HG03135 (cell line): ENCODE measurements around the gene IL25.
"Not testable (repeated sequence)": the region's sequence is repeated elsewhere in the genome, so short reads cannot be mapped to it uniquely, and the experiment has no call there.

Experiments used
- ATAC-seq: cut with Tn5 transposase; IDR thresholded peaks from one replicate; pipeline ENCODE4 v1.9.1; 2021; ENCODE audit warnings: mild to moderate bottlenecking, moderate library complexity; ENCODE audit not compliant: unreplicated experiment

Gene IL25

DNA sequence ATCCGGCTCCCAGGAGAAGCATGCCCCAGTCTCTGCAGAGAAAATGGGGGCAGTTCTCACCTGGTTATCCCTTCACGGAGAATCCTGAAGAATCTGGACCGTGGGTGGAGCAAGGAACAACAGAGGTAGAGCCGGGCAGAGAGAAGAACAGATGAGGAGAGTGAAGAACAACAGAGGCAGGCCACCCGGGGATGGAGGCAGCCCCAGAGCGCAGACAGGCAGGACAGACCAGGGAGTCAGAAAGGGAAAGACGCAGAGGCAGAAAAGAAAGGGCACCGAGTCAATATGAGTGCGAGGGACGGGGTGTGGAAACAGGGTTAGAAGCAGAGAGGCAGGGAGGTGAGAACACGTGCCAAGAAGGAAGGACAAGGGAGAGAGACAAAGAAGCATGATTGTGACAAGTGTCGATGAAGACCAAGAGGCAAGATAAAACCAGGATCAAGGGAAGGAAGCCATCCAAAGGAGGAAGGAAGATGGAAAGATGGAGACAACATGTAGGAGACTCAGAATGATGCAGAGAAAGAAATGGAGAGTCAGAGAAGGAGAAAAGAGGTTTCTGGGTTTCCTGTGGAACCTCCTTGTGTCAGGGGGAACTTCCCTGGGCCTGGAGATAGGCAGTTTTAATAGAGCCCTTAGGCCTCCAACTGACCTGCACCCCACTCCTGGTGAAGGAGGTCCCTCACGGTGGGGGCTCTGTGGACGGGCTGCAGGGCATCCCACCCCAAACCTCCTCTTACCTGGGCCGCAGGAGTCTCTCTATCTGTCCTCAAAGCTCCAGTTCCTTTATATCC is 35.1 kb downstream of the IL25 start, which contains the start of gene MYH6:
TSS of gene MYH6 (minus strand) at position 758 of the 791 bp plus-strand sequence. CDS start 1,050 bp downstream, outside the sequence.
- ATAC-seq = no peak

DNA sequence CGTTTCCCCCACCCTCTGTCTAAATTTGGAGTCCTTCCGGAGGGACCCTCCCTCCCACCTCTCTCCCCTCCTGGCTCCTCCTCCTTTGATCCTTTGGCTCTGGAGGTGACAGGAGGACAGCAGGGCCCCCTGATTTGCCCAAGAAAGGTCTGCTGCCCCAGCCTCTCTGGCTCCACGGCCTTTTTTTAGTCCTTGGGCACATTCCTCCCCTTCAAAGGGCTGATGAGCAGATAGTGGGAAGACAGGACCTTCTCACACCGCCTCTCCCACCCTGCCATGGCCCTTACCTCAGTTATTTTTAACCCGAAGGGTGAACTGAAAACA is 35.7 kb downstream of the IL25 start:
- ATAC-seq = no peak

DNA sequence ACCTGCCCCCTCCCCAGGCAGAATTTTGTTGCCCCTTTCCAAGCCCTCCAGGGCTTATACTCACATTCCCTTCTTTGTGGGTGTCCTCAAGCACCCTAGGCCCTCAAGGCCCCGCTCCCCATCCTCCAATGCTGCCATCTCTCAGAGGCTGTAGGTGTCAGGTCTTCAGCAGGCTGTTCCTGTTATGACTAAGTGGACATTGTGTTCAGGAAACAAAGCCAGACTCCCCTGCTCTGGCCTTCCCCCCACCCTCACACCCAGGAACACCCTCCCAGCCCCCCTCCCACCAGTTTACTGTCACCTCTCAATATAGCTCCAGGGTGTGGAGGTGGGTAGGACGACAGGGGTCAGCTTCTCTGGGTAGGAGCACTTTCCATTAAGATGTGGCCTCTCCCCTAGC is 36.9 kb downstream of the IL25 start:
- no peak for ATAC-seq

DNA sequence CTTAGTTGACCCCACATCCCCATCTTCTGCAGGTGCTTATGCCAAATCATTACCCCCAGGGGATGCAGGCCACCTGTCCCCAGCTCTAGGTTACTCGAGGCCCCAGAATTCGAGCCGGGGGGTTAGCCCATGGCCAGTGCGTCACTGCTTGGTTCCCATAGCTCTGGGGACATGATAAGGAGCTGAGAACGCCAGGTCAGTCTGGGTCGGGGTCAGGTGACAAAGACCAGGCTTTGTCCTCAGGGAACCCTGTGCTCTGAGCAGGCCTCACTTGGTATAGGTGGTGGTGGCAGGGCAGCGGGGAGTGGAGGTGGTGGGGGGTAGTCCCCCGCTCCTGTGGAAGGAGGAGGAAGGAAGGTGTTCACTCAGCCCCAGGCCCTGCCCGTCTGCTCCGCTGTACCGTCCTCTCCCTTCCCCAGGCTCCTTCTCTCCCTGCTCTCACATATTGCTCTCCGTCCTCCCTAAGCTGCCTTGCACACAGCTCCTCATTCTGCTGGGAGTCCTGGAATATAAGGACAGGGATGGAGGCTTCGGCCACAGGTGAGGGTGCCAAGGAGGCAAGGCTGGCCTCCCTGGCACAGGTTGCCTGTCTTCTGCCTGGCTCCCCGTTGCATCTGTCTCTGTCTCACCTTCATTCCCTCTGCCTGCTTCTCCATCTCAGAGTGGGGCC is 37.5 kb downstream of the IL25 start:
- ATAC-seq = no peak

DNA sequence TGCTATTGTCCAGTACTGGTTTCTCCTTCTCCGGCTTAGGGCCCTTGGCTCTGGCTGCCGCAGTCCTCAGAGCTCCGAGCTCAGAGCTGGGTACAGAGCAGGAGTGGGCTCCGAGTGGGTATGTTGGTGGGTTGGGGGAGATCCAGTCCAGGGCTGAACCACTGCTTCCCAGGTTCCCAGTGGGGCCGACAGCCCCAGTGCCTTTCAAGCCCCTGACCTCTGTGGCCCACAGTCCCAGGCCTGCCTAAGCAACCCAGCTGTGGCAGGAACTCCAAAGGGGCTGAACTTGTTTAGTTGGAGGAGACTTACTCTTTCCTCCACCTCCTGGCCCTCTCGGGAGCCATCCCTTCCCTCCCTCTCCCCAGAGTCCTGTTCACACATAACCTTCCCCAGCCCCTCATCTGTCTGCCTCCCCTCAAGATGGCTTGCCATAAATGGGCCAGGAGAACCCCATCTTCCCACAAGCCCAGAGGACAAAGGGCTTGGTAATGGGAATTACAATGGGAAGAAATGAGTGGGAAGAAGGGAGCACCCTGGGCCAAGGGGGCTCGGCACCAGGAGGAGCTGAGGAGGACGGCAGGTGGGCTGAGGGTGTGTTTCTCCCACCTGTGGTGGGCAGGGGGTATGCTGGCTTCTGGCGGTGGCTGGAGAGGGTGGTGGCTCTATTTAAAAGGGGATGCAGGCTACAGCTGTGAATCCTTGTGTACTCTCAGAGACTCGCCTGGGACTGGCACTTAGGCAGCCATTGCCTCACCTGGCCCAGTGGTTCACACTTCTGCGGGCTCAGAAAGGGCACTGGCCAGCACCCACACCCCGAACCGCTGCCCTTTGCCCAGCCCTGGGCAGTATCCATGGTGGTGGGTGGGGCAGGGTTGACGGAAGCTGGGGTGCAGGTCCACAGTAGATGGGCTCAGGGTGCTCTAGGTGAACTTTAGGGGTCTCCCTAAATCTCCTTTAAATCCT is 39.2 kb downstream of the IL25 start:
- ATAC-seq = no peak

DNA sequence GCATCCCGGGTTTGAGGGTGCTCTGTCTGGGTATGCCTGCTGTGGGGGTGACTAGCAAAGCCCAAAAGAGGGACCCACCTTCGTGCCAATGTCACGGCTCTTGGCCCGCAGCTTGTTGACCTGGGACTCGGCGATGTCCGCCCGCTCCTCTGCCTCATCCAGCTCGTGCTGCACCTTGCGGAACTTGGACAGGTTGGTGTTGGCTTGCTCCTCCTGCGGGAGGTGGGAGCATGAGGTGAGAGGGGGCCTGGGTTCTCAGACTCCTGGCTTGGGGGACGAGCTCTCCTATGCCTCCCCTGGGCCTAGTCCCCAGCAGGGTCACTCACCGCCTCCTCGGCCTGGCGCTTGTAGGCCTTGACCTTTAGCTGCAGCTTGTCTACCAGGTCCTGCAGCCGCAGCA is 41.1 kb downstream of the IL25 start:
- no peak for ATAC-seq

DNA sequence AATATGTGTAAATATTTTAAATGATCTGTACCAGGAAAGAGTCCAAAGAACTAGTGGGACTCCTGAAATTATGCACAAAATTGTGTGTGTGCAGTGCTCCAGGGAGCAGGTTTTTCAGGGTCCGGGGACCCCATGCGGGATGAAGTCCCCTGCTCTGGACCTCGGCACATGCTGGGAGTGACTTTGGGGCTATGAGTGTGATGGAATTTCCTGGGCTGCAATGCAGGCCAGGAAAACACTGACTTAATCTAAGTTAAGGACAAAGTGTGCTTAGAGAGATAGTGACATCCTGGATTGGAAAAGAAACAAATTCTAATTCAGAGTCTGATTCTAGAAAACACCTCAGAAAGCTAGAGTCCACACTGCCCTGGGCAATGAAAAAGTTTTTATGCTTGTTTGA is 41.6 kb downstream of the IL25 start:
- ATAC-seq = no peak

DNA sequence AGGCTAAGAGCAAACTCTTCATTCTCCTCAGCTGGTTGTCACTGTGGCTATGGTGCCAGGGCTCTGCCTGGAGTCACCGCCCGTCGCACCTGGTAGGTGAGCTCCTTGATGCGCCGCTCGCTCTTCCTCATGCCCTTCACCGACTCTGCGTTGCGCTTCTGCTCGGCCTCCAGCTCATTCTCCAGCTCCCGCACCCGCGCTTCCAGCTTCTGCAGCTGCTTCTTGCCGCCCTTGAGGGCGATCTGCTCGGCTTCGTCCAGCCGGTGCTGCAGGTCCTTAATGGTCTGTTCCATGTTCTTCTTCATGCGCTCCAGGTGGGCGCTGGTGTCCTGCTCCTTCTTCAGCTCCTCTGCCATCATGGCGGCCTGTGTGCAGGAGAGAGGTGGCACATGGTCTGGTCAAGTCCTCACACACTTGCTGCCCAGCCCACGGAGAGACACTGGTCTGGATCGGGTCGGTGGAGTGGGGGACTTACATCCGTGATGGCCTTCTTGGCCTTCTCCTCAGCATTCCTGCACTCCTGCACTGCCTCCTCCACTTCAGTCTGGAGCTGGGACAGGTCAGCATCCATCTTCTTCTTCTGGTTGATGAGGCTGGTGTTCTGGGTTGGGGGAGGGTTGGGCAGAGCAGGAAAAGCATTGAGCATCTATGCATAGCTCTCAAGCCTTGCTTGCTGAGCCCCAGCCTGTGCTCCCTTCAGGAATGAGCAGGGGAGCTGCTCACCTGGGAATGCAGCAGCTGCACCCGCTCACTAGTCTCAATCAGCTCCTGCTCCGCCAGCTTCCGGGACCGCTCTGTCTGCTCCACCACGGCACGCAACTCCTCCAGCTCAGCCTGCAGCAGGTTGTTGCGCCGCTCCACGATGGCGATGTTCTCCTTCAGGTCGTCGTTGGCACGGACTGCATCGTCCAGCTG is 42.6 kb downstream of the IL25 start:
- ATAC-seq = no peak

DNA sequence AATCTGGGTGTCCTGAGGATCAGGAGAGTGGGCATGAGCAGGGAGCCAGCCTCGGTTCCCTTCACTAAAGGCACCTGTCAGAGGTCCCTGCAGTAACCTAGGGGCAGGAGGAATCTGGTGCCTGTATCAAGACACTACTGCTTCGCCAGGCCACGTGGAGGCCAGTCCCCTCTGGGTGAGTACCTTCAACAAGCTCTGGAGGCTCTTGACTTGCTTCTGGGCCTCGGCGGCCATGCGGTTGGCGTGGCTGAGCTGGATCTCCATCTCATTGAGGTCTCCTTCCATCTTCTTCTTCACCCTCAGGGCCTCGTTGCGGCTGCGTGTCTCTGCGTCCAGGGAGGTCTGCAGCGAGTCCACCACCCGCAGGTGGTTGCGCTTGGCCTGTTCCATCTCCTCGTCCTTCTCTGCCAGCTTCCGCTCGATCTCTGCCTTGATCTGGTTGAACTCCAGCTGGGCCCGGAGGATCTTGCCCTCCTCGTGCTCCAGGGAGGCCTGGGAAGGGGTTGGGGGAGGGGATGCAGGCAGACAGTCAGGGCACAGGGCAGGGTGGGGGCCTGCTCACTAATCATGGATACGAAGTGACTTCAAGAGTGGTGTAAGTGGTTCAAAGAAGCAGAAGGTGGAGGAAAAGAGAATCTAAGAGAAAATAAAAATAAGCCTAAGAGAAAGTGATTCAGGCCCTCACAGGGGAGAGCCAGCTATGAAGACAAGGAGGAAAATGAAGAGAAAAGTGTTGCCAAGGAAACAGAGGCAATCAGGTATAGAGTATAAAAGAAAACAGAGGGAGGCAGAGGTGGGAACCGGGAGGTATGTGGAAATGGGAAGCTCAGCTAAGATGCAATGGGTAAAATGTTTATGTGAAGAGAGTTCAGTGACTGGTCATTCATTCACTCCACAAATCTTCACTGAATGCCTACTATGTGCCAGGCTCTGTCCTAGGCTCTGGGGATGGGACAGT is 43.5 kb downstream of the IL25 start:
- ATAC-seq = no peak

DNA sequence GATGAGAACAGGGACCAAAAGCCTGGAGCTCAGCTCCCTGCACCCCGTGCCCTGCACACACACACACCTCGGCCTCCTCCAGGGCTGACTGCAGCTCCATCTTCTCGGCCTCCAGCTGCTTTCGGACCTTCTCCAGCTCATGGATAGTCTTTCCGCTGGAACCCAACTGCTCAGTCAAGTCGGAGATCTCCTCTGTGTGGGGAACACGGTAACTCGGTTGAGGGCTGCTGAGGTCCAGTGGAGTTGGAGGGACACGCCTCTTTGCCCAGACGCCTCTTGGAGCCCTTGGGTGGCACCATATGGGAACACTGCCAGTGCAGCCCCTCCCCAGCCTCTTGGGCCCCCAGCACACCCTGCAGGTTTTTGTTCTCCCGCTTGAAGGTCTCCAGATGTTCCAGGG is 44.2 kb downstream of the IL25 start:
- ATAC-seq = no peak

DNA sequence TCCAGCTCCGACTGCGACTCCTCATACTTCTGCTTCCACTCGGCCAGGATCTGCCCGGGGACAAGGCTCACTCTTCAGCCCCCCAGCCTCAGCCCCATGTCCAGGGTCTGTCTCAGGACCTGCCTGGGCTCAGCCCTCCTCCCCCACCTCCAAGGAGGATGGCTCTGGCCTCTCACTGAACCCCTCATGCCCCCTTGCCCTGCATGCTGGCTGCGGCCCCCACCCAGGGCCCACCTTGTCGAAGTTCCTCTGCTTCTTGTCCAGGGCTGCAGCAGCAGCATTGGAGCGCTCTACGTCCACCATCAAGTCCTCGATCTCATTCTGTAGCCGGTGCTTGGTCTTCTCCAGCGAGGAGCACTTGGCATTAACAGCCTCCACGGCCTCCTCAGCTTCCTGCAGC is 44.7 kb downstream of the IL25 start:
- ATAC-seq = not testable (repeated sequence)

DNA sequence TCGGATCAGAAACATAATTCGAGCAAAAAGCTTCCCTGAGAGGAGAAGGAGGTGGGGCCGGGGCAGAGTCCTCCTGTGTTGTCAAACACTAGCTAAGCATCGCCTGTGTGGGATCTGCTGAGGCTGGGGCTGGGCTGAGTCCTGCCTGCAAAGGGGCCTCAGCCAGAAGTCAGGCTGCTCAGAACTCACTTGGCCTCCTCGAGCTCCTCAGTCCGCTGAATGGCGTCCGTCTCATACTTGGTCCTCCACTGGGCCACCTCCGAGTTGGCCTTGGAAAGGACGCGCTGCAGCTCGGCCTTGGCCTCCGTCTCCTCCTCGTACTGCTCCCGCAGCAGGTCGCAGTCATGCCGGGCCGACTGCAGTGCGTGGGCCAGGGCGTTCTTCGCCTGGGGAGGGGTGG is 45.4 kb downstream of the IL25 start:
- ATAC-seq = no peak

DNA sequence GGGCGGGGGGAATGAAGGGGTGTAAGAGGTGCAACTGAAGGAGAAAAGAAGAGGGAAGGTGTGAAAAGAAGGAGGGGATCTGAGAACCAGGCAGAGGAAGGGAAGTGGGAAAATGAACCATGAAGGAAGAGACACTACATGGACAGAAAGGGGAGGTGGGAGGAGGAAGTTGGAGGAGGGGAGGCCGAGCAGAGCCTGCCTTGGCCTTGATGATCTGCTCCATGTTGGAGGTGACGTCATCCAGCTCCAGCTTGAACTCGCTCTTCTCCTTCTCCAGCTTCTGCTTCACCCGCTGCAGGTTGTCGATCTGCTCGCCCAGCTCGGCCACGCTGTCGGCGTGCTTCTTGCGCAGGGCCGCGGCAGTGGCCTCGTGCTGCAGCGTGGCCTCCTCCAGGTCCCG is 47.0 kb downstream of the IL25 start:
- not testable (repeated sequence) for ATAC-seq

DNA sequence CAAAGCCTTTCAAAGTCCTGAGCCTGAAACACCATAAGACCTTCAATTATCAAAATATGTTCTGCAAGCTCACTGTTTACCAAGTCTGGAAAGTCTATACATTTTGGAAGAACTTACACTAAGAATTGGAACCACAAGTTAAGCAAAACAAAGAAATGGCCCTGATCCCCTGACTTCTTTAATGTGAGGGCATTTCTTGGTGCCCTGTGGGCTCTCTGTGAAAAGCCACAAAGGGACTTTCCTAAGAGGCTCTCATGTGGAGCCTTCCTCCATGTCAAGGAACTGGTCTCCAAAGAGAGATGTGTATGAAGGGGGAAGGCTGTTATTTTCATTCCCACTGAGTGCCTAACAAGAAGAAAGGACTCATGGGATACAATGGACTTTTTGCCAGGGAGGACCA is 49.0 kb downstream of the IL25 start:
- no peak for ATAC-seq

DNA sequence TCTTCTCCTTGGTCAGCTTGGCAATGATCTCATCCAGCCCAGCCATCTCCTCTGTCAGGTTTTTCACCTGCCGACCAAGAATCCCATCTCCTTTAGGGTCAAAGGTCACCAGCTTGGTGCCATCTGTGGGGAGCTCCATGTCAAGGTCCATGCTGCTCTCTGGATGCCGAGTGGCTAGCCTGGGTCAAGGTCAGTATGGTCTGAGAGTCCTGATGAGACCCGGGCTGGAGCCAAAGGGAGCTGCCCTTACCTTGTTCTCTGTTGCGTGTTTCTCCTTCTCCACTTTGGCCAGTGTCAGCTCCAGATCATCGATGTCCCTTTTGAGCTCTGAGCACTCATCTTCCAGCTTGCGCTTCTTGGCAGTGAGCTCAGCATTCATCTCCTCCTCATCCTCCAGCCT is 51.0 kb downstream of the IL25 start:
- ATAC-seq = no peak

DNA sequence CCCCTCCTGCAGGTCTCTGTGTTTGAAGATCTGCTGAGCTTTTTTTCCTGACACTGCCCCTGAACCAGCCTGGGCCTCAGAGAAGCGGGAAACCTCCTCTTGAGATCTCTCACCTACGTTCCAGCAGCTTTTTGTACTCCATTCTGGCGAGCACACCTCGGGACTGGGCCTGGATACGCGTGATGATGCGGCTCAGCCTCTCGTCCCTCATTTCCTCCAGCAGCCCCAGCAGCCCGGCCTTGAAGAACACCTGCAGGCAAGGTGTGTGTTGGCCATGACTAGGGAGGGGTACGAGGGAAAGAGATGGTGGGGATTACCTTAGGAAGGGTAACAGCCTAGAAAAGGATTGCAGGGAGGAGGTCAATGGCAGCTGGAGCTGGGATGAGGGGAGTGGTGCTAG is 52.6 kb downstream of the IL25 start:
- ATAC-seq = no peak

DNA sequence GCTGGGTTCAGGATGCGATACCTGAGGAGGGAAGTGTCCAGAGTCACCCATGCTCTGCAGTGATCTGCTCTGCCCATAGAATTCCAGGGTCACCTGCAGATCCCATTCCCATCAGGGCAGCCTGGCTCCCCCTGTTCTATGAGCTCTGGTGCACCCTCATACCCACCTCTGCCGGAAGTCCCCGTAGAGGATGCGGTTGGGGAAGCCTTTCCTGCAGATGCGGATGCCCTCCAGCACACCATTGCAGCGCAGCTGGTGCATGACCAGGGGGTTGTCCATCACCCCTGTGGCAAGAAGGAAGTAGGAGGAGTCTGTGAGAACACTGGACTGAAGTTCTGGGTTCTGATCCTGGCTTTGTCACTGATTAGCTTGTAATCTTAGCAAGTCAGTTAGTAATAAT is 53.2 kb downstream of the IL25 start:
- ATAC-seq = not testable (repeated sequence)
